Mesendoderm (in vitro differentiated cells): Measurements from ENCODE around the gene DOLPP1.

Experiments
- DNase-seq: peaks from one replicate; pipeline ENCODE4 v3.0.0; 2013
- H2AK5ac ChIP-seq: 2 replicates; pipeline ENCODE4 v1.6.1; 2013; ENCODE audit warnings: low read length, inconsistent platforms
- H2BK120ac ChIP-seq: 2 replicates; pipeline ENCODE4 v1.6.1; 2013; ENCODE audit warnings: low read depth, mild to moderate bottlenecking, low read length, moderate library complexity, mixed read lengths
- H2BK15ac ChIP-seq: replicated peaks from 2 replicates; pipeline ENCODE4 v1.6.1; 2013; ENCODE audit warnings: low read depth, mild to moderate bottlenecking, moderate library complexity
- H2BK5ac ChIP-seq: 2 replicates; pipeline ENCODE4 v1.6.1; 2013; ENCODE audit warnings: low read length, inconsistent platforms
- H3K18ac ChIP-seq: 2 replicates; pipeline ENCODE4 v1.6.1; 2013; ENCODE audit warnings: mild to moderate bottlenecking, low read length, mixed read lengths
- H3K23ac ChIP-seq: one replicate; pipeline ENCODE4 v1.6.1; 2013; ENCODE audit warnings: low read length
- H3K27ac ChIP-seq: 2 replicates; pipeline ENCODE4 v1.5.1; 2013; ENCODE audit warnings: low read depth, mild to moderate bottlenecking, inconsistent platforms, low read length, moderate library complexity
- H3K27me3 ChIP-seq: 2 replicates; pipeline ENCODE4 v1.6.1; 2013; ENCODE audit warnings: low read length, control low read depth, mild to moderate bottlenecking, inconsistent platforms; ENCODE audit not compliant: insufficient read depth, poor library complexity
- H3K36me3 ChIP-seq: 2 replicates; pipeline ENCODE4 v1.6.1; 2013; ENCODE audit warnings: low read length, inconsistent platforms; ENCODE audit not compliant: control insufficient read depth, insufficient read depth
- H3K4ac ChIP-seq: one replicate; pipeline ENCODE4 v1.6.1; 2013; ENCODE audit warnings: low read depth, mild to moderate bottlenecking, low read length, moderate library complexity
- H3K4me1 ChIP-seq: 2 replicates; pipeline ENCODE4 v1.6.1; 2013; ENCODE audit warnings: low read depth, low read length, inconsistent platforms; ENCODE audit not compliant: control insufficient read depth
- H3K4me2 ChIP-seq: 2 replicates; pipeline ENCODE4 v1.6.1; 2013; ENCODE audit warnings: low read length
- H3K4me3 ChIP-seq: 2 replicates; pipeline ENCODE4 v1.5.1; 2013; ENCODE audit warnings: mild to moderate bottlenecking, low read length
- H3K56ac ChIP-seq: one replicate; pipeline ENCODE4 v1.6.1; 2013; ENCODE audit warnings: low read length
- H3K79me1 ChIP-seq: 2 replicates; pipeline ENCODE4 v1.6.1; 2013; ENCODE audit warnings: low read length, inconsistent platforms
- H3K79me2 ChIP-seq: 2 replicates; pipeline ENCODE4 v1.6.1; 2013; ENCODE audit warnings: mild to moderate bottlenecking, low read length; ENCODE audit not compliant: control insufficient read depth, insufficient read depth
- H3K9ac ChIP-seq: 2 replicates; pipeline ENCODE4 v1.6.1; 2013; ENCODE audit warnings: low read length, inconsistent platforms
- H4K5ac ChIP-seq: one replicate; pipeline ENCODE4 v1.6.1; 2013; ENCODE audit warnings: low read length
- H4K8ac ChIP-seq: one replicate; pipeline ENCODE4 v1.6.1; 2013; ENCODE audit warnings: low read depth, mild to moderate bottlenecking, control low read depth, low read length, moderate library complexity
- WGBS: extraction: QIAGEN DNeasy Blood & Tissue Kit; methylation state at CpG from one replicate; pipeline ENCODE4 v1.1.7; 2013; ENCODE audit warnings: low lambda C conversion rate, missing lambda C conversion rate; ENCODE audit not compliant: insufficient coverage; ENCODE audit errors: extremely low coverage; 5-methylcytosine and 5-hydroxymethylcytosine counted together

DOLPP1 gene

GRCh38 chr9:129108805-129109536, 28.1 kb downstream of the DOLPP1 start:
- H3K23ac ChIP-seq = no peak overlapping the region

GRCh38 chr9:129109537-129109903, 28.6 kb downstream of the DOLPP1 start:
- no peak overlapping the region for H3K4ac ChIP-seq
- no peak overlapping the region for H4K8ac ChIP-seq
- H2BK5ac ChIP-seq = no peak overlapping the region
- H3K27ac ChIP-seq = no peak overlapping the region
- H3K79me1 ChIP-seq = no peaks in the 10 kb centered on the region
- no peak overlapping the region for H3K9ac ChIP-seq
- no peak overlapping the region for H3K23ac ChIP-seq
- H2AK5ac ChIP-seq = no peak overlapping the region
- peak; percentile 41 for DNase-seq
- no CpG with 5 or more reads among the region's 7 CpGs for WGBS
- H2BK120ac ChIP-seq = no peak overlapping the region
- H4K5ac ChIP-seq = no peak overlapping the region
- no peaks in the 10 kb centered on the region for H3K27me3 ChIP-seq
- no peaks in the 10 kb centered on the region for H3K4me1 ChIP-seq
- no peak overlapping the region for H3K18ac ChIP-seq
- H3K4me3 ChIP-seq = no peak overlapping the region
- no peaks in the 10 kb centered on the region for H3K36me3 ChIP-seq
- no peak overlapping the region for H3K56ac ChIP-seq
- H2BK15ac ChIP-seq = no peak overlapping the region
- H3K79me2 ChIP-seq = peaks cover 11% of the 10 kb centered on the region
- no peak overlapping the region for H3K4me2 ChIP-seq

More at GRCh38 chr9:129108805-129109536, 28.1 kb downstream of the DOLPP1 start:
- Histone ChIP-seq H4K8ac (no peak overlapping the region), H3K27ac (no peak overlapping the region), H3K36me3 (no peaks in the 10 kb centered on the region), H3K4me3 (no peak overlapping the region), H3K56ac (no peak overlapping the region), H3K27me3 (no peaks in the 10 kb centered on the region), H3K4me1 (no peaks in the 10 kb centered on the region), H2BK5ac (no peak overlapping the region), H3K79me2 (peaks cover 11% of the 10 kb centered on the region), H3K9ac (no peak overlapping the region), H2BK15ac (no peak overlapping the region), H4K5ac (no peak overlapping the region), H3K79me1 (no peaks in the 10 kb centered on the region), H2AK5ac (no peak overlapping the region), H2BK120ac (no peak overlapping the region), H3K4ac (no peak overlapping the region), H3K18ac (no peak overlapping the region), H3K4me2 (no peak overlapping the region)
- no peak for DNase-seq
- no CpG with 5 or more reads among the region's 10 CpGs for WGBS

- H3K36me3 ChIP-seq = no peaks in the 10 kb centered on the region
- H3K79me1 ChIP-seq = no peaks in the 10 kb centered on the region
- peak overlapping the region; percentile 71 for H3K9ac ChIP-seq
- H3K4ac ChIP-seq = no peak overlapping the region
- H3K4me1 ChIP-seq = no peaks in the 10 kb centered on the region
- no peak overlapping the region for H3K27ac ChIP-seq
- H2BK120ac ChIP-seq = no peak overlapping the region
- peak overlapping the region; percentile 28 for H3K4me3 ChIP-seq
- no peak overlapping the region for H4K5ac ChIP-seq
- no peak overlapping the region for H2AK5ac ChIP-seq
- no peak overlapping the region for H4K8ac ChIP-seq
- H2BK15ac ChIP-seq = no peak overlapping the region
- peaks cover 15% of the 10 kb centered on the region for H3K79me2 ChIP-seq
- no peaks in the 10 kb centered on the region for H3K27me3 ChIP-seq
- H2BK5ac ChIP-seq = no peak overlapping the region
- peak overlapping the region; percentile 81 for H3K4me2 ChIP-seq
- H3K56ac ChIP-seq = peak overlapping the region; percentile 86
- H3K18ac ChIP-seq = peak overlapping the region; percentile 19
- peak; percentile 7 for DNase-seq
- peak overlapping the region; percentile 98 for H3K23ac ChIP-seq
- whole genome bisulfite sequencing = no CpG with 5 or more reads among the region's 64 CpGs
These were observed 29.2 kb downstream of the DOLPP1 start for GRCh38 chr9:129109952-129110739.

- H3K4ac ChIP-seq = peak within 1 kb of the TSS; percentile 97
- H4K5ac ChIP-seq = peak within 1 kb of the TSS; percentile 56
- H3K79me2 ChIP-seq = peaks cover 18% of the 10 kb centered on the region
- no peaks in the 10 kb centered on the region for H3K36me3 ChIP-seq
- no peak within 1 kb of the TSS for H2BK15ac ChIP-seq
- no CpG with 5 or more reads among the region's 77 CpGs for WGBS
- peak within 1 kb of the TSS; percentile 94 for H2AK5ac ChIP-seq
- H3K4me2 ChIP-seq = peak within 1 kb of the TSS; percentile 100
- peak within 1 kb of the TSS; percentile 96 for H2BK5ac ChIP-seq
- H3K79me1 ChIP-seq = no peaks in the 10 kb centered on the region
- no peaks in the 10 kb centered on the region for H3K4me1 ChIP-seq
- H3K18ac ChIP-seq = peak within 1 kb of the TSS; percentile 91
- H3K27me3 ChIP-seq = no peaks in the 10 kb centered on the region
- H3K4me3 ChIP-seq = peak within 1 kb of the TSS; percentile 84
- H3K27ac ChIP-seq = peak within 1 kb of the TSS; percentile 94
- H4K8ac ChIP-seq = no peak within 1 kb of the TSS
- H3K9ac ChIP-seq = peak within 1 kb of the TSS; percentile 98
- DNase-seq = peak; percentile 95
- H2BK120ac ChIP-seq = no peak within 1 kb of the TSS
- H3K23ac ChIP-seq = peak within 1 kb of the TSS; percentile 98
- peak within 1 kb of the TSS; percentile 99 for H3K56ac ChIP-seq
These were observed 30.0 kb downstream of the DOLPP1 start, which contains the start of the genes CRAT and PTPA for GRCh38 chr9:129110740-129111527. TSS of gene CRAT (minus strand) at chr9:129110793. CDS start at chr9:129110509, 284 bp downstream. TSS of gene PTPA (plus strand) at chr9:129111415. CDS start at chr9:129111601, 186 bp downstream.

- Histone ChIP-seq H4K8ac (no peak overlapping the region), H3K4me2 (peak overlapping the region; percentile 56), H3K79me2 (peaks cover 18% of the 10 kb centered on the region), H2BK15ac (no peak overlapping the region), H3K27ac (peak overlapping the region; percentile 94), H3K18ac (peak overlapping the region; percentile 91), H3K27me3 (no peaks in the 10 kb centered on the region), H3K4me1 (no peaks in the 10 kb centered on the region), H2AK5ac (peak overlapping the region; percentile 6), H2BK120ac (no peak overlapping the region), H2BK5ac (peak overlapping the region; percentile 81), H3K79me1 (no peaks in the 10 kb centered on the region), H3K9ac (peak overlapping the region; percentile 98), H4K5ac (no peak overlapping the region), H3K23ac (peak overlapping the region; percentile 29), H3K4me3 (peak overlapping the region; percentile 83), H3K36me3 (no peaks in the 10 kb centered on the region), H3K56ac (peak overlapping the region; percentile 99), H3K4ac (peak overlapping the region; percentile 97)
- no CpG with 5 or more reads among the region's 37 CpGs for WGBS
- peak; percentile 45 for DNase-seq
These were observed 30.7 kb downstream of the DOLPP1 start for GRCh38 chr9:129111528-129112151.
